HUES64 (cell line): ENCODE data around the gene ITGAX.

ENCODE experiments used
- H3K27ac ChIP-seq: 2 replicates; pipeline ENCODE4 v1.7.0; 2013; ENCODE audit warnings: low read depth, low read length, inconsistent platforms
- H3K27me3 ChIP-seq: 2 replicates; pipeline ENCODE4 v1.6.1; 2013; ENCODE audit warnings: mild to moderate bottlenecking, low read length; ENCODE audit not compliant: insufficient read depth
- H3K36me3 ChIP-seq: 2 replicates; pipeline ENCODE4 v1.6.1; 2013; ENCODE audit warnings: mild to moderate bottlenecking, low read length; ENCODE audit not compliant: insufficient read depth
- H3K4me1 ChIP-seq: 2 replicates; pipeline ENCODE4 v1.6.1; 2013; ENCODE audit warnings: mild to moderate bottlenecking, low read length, moderate library complexity; ENCODE audit not compliant: insufficient read depth
- H3K4me3 ChIP-seq: 2 replicates; pipeline ENCODE4 v1.5.1; 2013; ENCODE audit warnings: mild to moderate bottlenecking, low read length, moderate library complexity
- H3K9ac ChIP-seq: 2 replicates; pipeline ENCODE4 v1.6.1; 2013; ENCODE audit warnings: mild to moderate bottlenecking, low read depth, low read length
- H3K9me3 ChIP-seq: 2 replicates; pipeline ENCODE4 v1.6.1; 2013; ENCODE audit warnings: low read depth, low read length; ENCODE audit not compliant: insufficient read depth
- WGBS: fragments of 150-250, 120-280 bp; methylation state at CpG from one replicate; pipeline ENCODE4 v1.1.7; 2013; ENCODE audit warnings: missing lambda C conversion rate; 5-methylcytosine and 5-hydroxymethylcytosine counted together

The ITGAX gene

GRCh38 chr16:31377210-31377903, 22.4 kb downstream of the ITGAX start:
- H3K27me3 ChIP-seq: no peaks in the 10 kb centered on the region
- no peak overlapping the region for H3K4me3 ChIP-seq
- H3K9me3 ChIP-seq: no peaks in the 10 kb centered on the region
- no peak overlapping the region for H3K27ac ChIP-seq
- WGBS: 95% methylated on average over 7 of the region's 7 CpGs
- H3K4me1 ChIP-seq: no peaks in the 10 kb centered on the region
- no peak overlapping the region for H3K9ac ChIP-seq
- H3K36me3 ChIP-seq: no peaks in the 10 kb centered on the region

- 91% methylated on average over 12 of the region's 12 CpGs for WGBS
- H3K9me3 ChIP-seq: no peaks in the 10 kb centered on the region
- no peak overlapping the region for H3K9ac ChIP-seq
- no peaks in the 10 kb centered on the region for H3K36me3 ChIP-seq
- H3K27ac ChIP-seq: no peak overlapping the region
- H3K27me3 ChIP-seq: no peaks in the 10 kb centered on the region
- no peak overlapping the region for H3K4me3 ChIP-seq
- no peaks in the 10 kb centered on the region for H3K4me1 ChIP-seq
These were observed 25.2 kb downstream of the ITGAX start for GRCh38 chr16:31380201-31380600.

- no peak overlapping the region for H3K9ac ChIP-seq
- no peaks in the 10 kb centered on the region for H3K9me3 ChIP-seq
- WGBS: 36% methylated on average over 13 of the region's 14 CpGs
- H3K27ac ChIP-seq: no peak overlapping the region
- no peaks in the 10 kb centered on the region for H3K27me3 ChIP-seq
- H3K4me1 ChIP-seq: no peaks in the 10 kb centered on the region
- no peaks in the 10 kb centered on the region for H3K36me3 ChIP-seq
- no peak overlapping the region for H3K4me3 ChIP-seq
These were observed 27.6 kb downstream of the ITGAX start for GRCh38 chr16:31382485-31383161.

- H3K4me3 ChIP-seq: no peak overlapping the region
- no peak overlapping the region for H3K27ac ChIP-seq
- H3K27me3 ChIP-seq: no peaks in the 10 kb centered on the region
- H3K4me1 ChIP-seq: no peaks in the 10 kb centered on the region
- 89% methylated on average over 4 of the region's 4 CpGs for WGBS
- no peaks in the 10 kb centered on the region for H3K36me3 ChIP-seq
- H3K9ac ChIP-seq: no peak overlapping the region
- H3K9me3 ChIP-seq: no peaks in the 10 kb centered on the region
These were observed 30.7 kb downstream of the ITGAX start for GRCh38 chr16:31385680-31386079.

- Histone ChIP-seq H3K4me3 (no peak overlapping the region), H3K4me1 (no peaks in the 10 kb centered on the region), H3K9me3 (no peaks in the 10 kb centered on the region), H3K36me3 (no peaks in the 10 kb centered on the region), H3K9ac (no peak overlapping the region), H3K27me3 (no peaks in the 10 kb centered on the region), H3K27ac (no peak overlapping the region)
- 68% methylated on average over 6 of the region's 6 CpGs for WGBS
These were observed 31.4 kb downstream of the ITGAX start for GRCh38 chr16:31386157-31386984.

- no peak overlapping the region for H3K9ac ChIP-seq
- no peaks in the 10 kb centered on the region for H3K4me1 ChIP-seq
- no peak overlapping the region for H3K27ac ChIP-seq
- no peak overlapping the region for H3K4me3 ChIP-seq
- H3K36me3 ChIP-seq: no peaks in the 10 kb centered on the region
- no peaks in the 10 kb centered on the region for H3K9me3 ChIP-seq
- H3K27me3 ChIP-seq: no peaks in the 10 kb centered on the region
- 81% methylated on average over 2 of the region's 2 CpGs for WGBS
These were observed 33.6 kb downstream of the ITGAX start for GRCh38 chr16:31388535-31388934.

- no peaks in the 10 kb centered on the region for H3K9me3 ChIP-seq
- no peak overlapping the region for H3K4me3 ChIP-seq
- no peak overlapping the region for H3K27ac ChIP-seq
- no peaks in the 10 kb centered on the region for H3K27me3 ChIP-seq
- no peaks in the 10 kb centered on the region for H3K4me1 ChIP-seq
- 90% methylated on average over 5 of the region's 6 CpGs for WGBS
- no peak overlapping the region for H3K9ac ChIP-seq
- H3K36me3 ChIP-seq: no peaks in the 10 kb centered on the region
These were observed 35.6 kb downstream of the ITGAX start for GRCh38 chr16:31390504-31391041.

GRCh38 chr16:31393056-31393455, 38.1 kb downstream of the ITGAX start, which contains the start of gene ITGAD:
ITGAD (plus strand) TSS chr16:31393335; CDS start chr16:31393361, 26 bp downstream.
- Histone ChIP-seq H3K9ac (no peak within 1 kb of the TSS), H3K27ac (no peak within 1 kb of the TSS), H3K36me3 (no peaks in the 10 kb centered on the region), H3K9me3 (no peaks in the 10 kb centered on the region), H3K27me3 (no peaks in the 10 kb centered on the region), H3K4me3 (no peak within 1 kb of the TSS), H3K4me1 (no peaks in the 10 kb centered on the region)
- WGBS: 60% methylated on average over 5 of the region's 5 CpGs

- H3K27me3 ChIP-seq: no peaks in the 10 kb centered on the region
- H3K27ac ChIP-seq: no peak overlapping the region
- no peaks in the 10 kb centered on the region for H3K9me3 ChIP-seq
- no peaks in the 10 kb centered on the region for H3K36me3 ChIP-seq
- no peak overlapping the region for H3K4me3 ChIP-seq
- WGBS: 97% methylated on average over 5 of the region's 6 CpGs
- H3K9ac ChIP-seq: no peak overlapping the region
- H3K4me1 ChIP-seq: no peaks in the 10 kb centered on the region
These were observed 40.7 kb downstream of the ITGAX start for GRCh38 chr16:31395647-31396046.

GRCh38 chr16:31397096-31397660, 42.2 kb downstream of the ITGAX start:
- H3K9ac ChIP-seq: no peak overlapping the region
- 88% methylated on average over 18 of the region's 18 CpGs for WGBS

GRCh38 chr16:31397701-31398100, 42.7 kb downstream of the ITGAX start:
- Histone ChIP-seq H3K9ac (no peak overlapping the region), H3K4me3 (no peak overlapping the region), H3K9me3 (no peaks in the 10 kb centered on the region), H3K4me1 (no peaks in the 10 kb centered on the region), H3K36me3 (no peaks in the 10 kb centered on the region), H3K27ac (no peak overlapping the region), H3K27me3 (no peaks in the 10 kb centered on the region)
- 78% methylated on average over 9 of the region's 9 CpGs for WGBS

More at GRCh38 chr16:31397096-31397660, 42.2 kb downstream of the ITGAX start:
- no peaks in the 10 kb centered on the region for H3K4me1 ChIP-seq
- no peaks in the 10 kb centered on the region for H3K9me3 ChIP-seq
- no peaks in the 10 kb centered on the region for H3K36me3 ChIP-seq
- H3K27ac ChIP-seq: no peak overlapping the region
- no peaks in the 10 kb centered on the region for H3K27me3 ChIP-seq
- H3K4me3 ChIP-seq: no peak overlapping the region
